ENCODE results near the gene SLC43A2. TPM values are rescaled to one million over a fixed set of nuclear protein-coding genes. Genes with fewer than 3 reads are reported as not detected.

Gene SLC43A2
- total RNA-seq, 1 experiment from 2014 or later: 12.6 TPM

- no TSS peak for BruUV-seq (replicated peaks)
- CTCF ChIA-PET: no interaction called here
- H3K9ac ChIP-seq (ENCODE audit: low read length): no peak overlapping the region
- POLR2A ChIA-PET: no interaction called here
- no peak overlapping the region for H3K4me2 ChIP-seq (ENCODE audit: low read length)
- H2AFZ ChIP-seq (ENCODE audit: low read depth, low read length, poor library complexity, severe bottlenecking): no peak overlapping the region
- H3K79me2 ChIP-seq (ENCODE audit: insufficient read depth, low read length): no peaks in the 10 kb centered on the region
- H3K9me2 ChIP-seq (ENCODE audit: insufficient read depth): no peaks in the 10 kb centered on the region
- H3K4me3 ChIP-seq (replicated peaks in 1 of 2; ENCODE audit: low read depth in 1 of 2, low read length in 2 of 2): no peak overlapping the region
- DNase-seq (ENCODE audit: low read depth, low spot score): no peak
- H3K27ac ChIP-seq (ENCODE audit: low read depth, low read length): no peak overlapping the region
- no peaks in the 10 kb centered on the region for H3K27me3 ChIP-seq (ENCODE audit: insufficient read depth, low read length)
- peaks cover 5 to 6% of the 10 kb centered on the region in 2 experiments; a peak in 3 of 4 replicates for H3K4me1 ChIP-seq (ENCODE audit: control insufficient read depth in 1 of 2, insufficient read depth in 2 of 2, low read length in 2 of 2)
- no peak for ATAC-seq
- H4K20me1 ChIP-seq (ENCODE audit: insufficient read depth): no peaks in the 10 kb centered on the region
- no peak for TF ChIP-seq RAD21 (IDR thresholded peaks at IDR 0.05; ENCODE audit: low read depth)
- no peak for TF ChIP-seq SIN3A (IDR thresholded peaks at IDR 0.05; ENCODE audit: low read depth)
- no peak for TF ChIP-seq SP1 (IDR thresholded peaks at IDR 0.05; ENCODE audit: low read depth)
- no peak for TF ChIP-seq CBX3 (IDR thresholded peaks at IDR 0.05; ENCODE audit: low read depth)
- no peak for TF ChIP-seq YY1 (IDR thresholded peaks at IDR 0.05; ENCODE audit: extremely low read depth, insufficient replicate concordance, low read depth, low read length)
- no peak for TF ChIP-seq ATF3 (IDR thresholded peaks at IDR 0.05)
- no peak for TF ChIP-seq ZNF274 (IDR thresholded peaks at IDR 0.05; ENCODE audit: low read depth, low read length)
- no peak for TF ChIP-seq ZFX (IDR thresholded peaks at IDR 0.05)
- TF ChIP-seq CTCF (IDR thresholded peaks at IDR 0.05 in 2 of 3, conservative IDR thresholded peaks at IDR 0.05 in 1 of 3; ENCODE audit: borderline replicate concordance in 1 of 3, insufficient read depth in 1 of 3, low read depth in 2 of 3, low read length in 2 of 3): no peak
- TF ChIP-seq POLR2A (IDR thresholded peaks at IDR 0.05; ENCODE audit: borderline replicate concordance, extremely low read depth, insufficient read depth, insufficient read length): no peak
- TF ChIP-seq EZH2phosphoT487 (IDR thresholded peaks at IDR 0.05; ENCODE audit: borderline replicate concordance): no peak
- TF ChIP-seq ZBTB33 (IDR thresholded peaks at IDR 0.05; ENCODE audit: extremely low read depth, insufficient replicate concordance, low read length): no peak
- TF ChIP-seq POLR2AphosphoS5 (IDR thresholded peaks at IDR 0.05; ENCODE audit: low read depth, low read length): no peak
- TF ChIP-seq TCF7L2 (IDR thresholded peaks at IDR 0.05; ENCODE audit: borderline replicate concordance, extremely low read depth, insufficient read depth, insufficient read length): no peak
- no peak for TF ChIP-seq EGR1 (IDR thresholded peaks at IDR 0.05; ENCODE audit: low read depth)
- H3K36me3 ChIP-seq (ENCODE audit: control insufficient read depth in 1 of 2, insufficient read depth in 2 of 2, low read length in 2 of 2): no peaks in the 10 kb centered on the region
- RAD21 ChIA-PET (ENCODE audit: low non-redundant PET in 1 of 2, low total read pairs in 2 of 2, uncharacterized antibody in 2 of 2, unreplicated experiment in 2 of 2): no interaction called here
- H3K9me3 ChIP-seq (ENCODE audit: control insufficient read depth in 1 of 2, insufficient read depth in 1 of 2, low read depth in 1 of 2, low read length in 2 of 2): no peaks in the 10 kb centered on the region
- intact Hi-C loops (cut with micrococcal nuclease): no loop called here
Observed at GRCh38 chr17:1568950-1569810, 59.5 kb downstream of the SLC43A2 start.
